Measurements from ENCODE around the gene VAV2. TPM values are rescaled to one million over a fixed set of nuclear protein-coding genes. Genes with fewer than 3 reads are reported as not detected.

VAV2 gene
- total RNA-seq, 1 experiment from 2014 or later: 4.4 TPM

DNA sequence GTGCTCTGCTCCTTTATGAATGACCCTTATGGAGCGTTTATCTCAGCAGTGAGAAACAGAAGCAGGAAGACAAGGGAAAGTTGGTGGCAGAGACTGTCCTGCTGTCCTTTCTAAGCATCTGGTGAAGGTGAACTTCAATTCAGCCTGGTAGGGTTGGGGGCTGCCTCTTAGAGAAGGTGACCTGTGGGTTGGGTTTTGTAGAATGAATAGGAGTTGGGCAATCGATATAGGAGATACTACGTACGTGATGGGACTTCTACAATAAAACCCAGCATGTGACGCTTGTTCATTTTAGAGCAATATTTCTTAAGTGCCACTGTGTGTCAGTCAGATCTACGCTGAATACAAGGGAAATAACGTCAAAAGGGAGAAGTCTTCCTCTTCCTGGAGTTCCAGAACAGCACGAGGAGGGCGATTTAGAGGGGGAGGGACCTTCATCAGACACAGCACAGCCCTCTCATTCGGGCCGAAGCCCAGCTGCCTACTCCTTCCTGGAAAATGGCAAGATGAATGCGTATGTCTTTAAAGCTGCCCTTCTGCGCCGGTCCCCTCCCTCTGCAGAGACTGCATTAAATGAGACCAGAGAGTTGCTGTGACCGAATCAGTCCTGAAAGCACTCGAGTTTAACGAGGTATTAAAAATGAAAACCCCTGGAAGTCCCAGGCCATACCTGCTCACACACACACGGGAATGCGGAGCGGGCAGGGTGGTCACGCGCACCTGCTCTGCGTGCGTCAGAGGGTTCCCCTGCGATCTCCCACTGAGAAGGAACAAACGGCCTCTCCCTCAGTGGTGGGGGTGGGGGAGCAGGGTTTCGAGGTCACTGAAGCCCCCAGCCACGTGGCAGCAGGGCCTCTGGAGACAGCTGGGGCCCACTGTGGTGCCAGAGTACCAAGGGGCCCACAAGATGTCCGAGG, 168.7 kb downstream of the VAV2 start:
- in situ Hi-C loops (cut with HindIII; ENCODE audit: low pct_unique_long_range_greater_than_20kb, low sequenced_read_pairs): no loop called here
- no peak for DNase-seq (ENCODE audit: low read depth, low spot score)

DNA sequence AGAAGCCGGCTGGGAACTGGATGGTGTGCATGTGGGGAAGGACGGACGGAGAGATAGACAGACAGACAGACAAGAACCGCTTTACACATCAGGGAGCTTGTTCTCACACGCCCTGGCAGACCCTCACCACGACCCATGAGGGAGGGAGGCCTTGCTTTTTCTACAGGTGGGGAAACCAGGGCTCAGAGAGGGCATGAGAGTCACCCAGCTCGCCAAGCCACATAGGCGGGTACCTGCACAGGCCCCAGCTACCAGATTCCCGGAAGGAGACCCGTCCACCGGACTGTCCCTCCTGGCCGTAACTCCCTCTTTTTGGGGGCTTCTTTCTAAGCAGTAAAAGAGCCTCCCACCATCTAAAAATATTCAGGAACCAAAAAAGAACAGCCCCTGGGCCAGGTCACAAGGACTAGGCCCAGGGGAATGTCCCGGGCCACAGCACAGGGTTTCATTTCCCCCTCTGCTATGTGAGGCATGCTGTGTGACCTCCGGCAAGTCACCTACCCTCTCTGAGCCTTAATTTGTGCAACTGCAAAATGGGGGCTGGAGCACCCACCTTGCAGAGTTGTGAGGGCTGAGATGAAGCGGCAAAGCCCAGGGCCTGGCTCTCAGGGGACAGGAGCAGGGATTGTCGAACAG, 169.6 kb downstream of the VAV2 start:
- no peak for DNase-seq (ENCODE audit: low read depth, low spot score)
- in situ Hi-C loops (cut with HindIII; ENCODE audit: low pct_unique_long_range_greater_than_20kb, low sequenced_read_pairs): no loop called here

DNA sequence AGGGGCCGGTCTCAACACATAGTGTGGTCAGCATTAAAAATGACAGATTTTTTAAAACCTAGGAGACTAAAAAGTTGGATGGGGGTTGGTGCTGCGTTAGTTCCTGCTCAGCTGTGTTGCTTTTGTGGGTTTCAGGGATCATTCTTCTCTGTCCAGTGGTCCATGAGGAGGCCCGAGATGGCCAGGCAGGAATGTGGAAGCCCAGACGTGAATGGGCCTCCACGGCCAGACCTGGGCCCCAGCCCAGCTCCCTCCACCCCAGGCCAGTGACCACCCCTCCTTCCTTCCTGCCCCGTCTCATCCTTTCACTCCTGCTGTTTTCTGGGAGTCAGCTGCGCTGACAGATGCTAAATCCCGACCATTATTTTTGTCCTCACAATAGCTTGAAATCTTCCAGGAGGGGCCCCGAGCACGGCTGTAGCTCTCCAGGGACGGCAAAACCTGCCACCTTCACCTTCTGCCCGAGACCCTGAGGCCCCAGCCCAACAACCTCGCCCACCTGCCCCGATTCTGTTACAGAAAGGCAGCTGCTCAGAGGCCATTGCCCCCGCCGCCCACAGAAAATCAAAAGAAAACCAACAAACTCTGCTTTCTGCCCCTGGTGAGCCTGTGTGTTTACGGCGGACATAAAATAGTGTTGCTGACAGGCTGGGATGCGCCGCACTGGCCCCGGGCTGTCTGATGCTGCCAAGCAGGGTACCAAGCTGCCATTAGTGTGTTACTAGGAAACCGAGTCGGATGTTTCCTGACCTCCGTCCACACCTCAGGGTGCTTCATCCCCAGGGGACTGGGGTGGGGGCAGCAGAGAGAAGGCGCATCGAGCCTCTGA, 170.3 kb downstream of the VAV2 start:
- in situ Hi-C loops (cut with HindIII; ENCODE audit: low pct_unique_long_range_greater_than_20kb, low sequenced_read_pairs): no loop called here

DNA sequence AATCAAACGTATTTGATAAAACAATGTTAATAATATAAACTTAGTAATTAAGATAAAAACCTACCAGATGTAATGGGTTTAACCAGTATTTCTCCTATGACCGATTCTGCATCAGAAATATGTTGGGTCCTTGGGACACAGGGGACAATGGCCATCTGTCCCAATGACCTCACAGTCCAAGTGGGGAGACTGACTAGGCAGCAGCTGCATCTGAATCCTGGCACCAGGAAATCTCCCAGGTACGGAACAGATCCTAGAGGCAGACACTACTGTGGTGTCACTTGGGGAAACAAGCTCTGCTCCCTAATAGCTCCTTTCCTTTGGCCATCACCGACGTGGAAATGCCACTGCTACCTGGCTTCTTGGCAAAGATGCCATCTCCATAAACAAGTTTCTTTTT, 172.2 kb downstream of the VAV2 start:
- in situ Hi-C loops (cut with HindIII; ENCODE audit: low pct_unique_long_range_greater_than_20kb, low sequenced_read_pairs): no loop called here
- no peak for DNase-seq (ENCODE audit: low read depth, low spot score)

More for the DNA sequence above, 170.3 kb downstream of the VAV2 start:
- no peak for DNase-seq (ENCODE audit: low read depth, low spot score)

DNA sequence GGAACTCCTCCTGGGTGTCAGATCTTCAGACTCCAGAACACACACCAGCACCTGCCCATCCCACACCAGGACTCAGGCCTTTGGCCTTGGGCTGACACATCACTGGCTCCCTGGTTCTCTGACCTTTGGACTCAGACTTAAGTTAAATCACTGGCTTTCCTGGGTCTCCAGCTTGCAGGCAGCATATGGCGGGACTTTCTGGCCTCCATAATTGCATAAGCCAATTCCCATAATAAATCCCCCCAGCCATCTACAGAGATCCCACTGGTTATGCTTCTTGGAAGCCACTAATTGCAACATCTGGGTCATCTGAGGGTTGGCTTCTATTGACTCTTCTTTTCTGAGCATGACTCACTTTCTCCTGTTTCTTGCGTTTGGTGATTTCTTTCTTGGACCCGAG, 173.7 kb downstream of the VAV2 start:
- in situ Hi-C loops (cut with HindIII; ENCODE audit: low pct_unique_long_range_greater_than_20kb, low sequenced_read_pairs): no loop called here
- DNase-seq (ENCODE audit: low read depth, low spot score): no peak

DNA sequence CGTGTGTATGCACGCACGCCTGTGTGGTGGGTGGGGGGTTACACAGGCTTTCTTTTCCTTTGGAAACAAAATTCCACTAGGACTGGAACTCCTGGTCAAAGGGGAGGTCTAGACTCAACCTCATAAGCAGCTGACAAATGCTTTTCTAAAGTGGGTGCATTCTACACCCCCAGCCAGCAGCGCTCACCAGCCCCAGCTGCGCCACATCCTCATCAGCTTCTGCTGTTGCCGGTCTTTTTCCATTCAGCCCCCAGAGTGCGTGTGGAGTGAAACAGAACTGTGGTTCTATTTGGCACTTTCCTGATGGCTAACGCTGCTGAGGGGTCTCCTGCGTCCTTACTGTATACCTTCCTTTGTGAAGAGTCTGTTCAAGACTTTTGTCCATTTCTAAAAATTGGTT, 176.3 kb downstream of the VAV2 start:
- in situ Hi-C loops (cut with HindIII; ENCODE audit: low pct_unique_long_range_greater_than_20kb, low sequenced_read_pairs): no loop called here
- no peak for DNase-seq (ENCODE audit: low read depth, low spot score)

DNA sequence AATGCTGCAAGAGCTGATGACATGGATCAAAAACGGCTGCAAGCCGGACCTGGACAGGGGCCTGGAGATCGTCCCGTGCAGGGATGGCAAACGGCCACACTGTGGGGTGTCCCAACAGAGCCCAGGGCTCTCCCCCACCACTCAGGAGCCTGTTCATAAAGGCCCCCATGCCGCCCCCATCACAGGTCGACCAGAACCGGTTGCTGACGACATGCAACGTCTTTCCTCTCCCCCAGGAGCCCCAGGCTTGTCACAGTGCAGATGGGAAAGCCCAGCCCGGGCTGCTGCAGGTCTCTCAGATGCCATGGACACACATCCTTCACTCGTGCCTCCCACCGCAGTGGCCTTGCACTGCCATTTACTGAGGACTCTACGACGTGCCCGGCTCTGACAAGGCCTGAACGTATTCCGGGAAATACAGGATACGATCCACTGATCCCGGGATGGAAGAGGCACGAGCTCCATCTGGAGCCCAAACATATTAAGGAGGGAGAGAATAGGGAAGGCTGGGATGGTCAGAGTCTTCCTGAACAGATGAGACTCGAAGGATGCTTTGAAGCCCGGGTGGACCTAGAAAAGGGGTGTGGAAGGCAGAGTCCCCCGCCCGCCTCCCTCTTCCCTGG, 177.4 kb downstream of the VAV2 start:
- in situ Hi-C loops (cut with HindIII; ENCODE audit: low pct_unique_long_range_greater_than_20kb, low sequenced_read_pairs): no loop called here
- DNase-seq (ENCODE audit: low read depth, low spot score): no peak

DNA sequence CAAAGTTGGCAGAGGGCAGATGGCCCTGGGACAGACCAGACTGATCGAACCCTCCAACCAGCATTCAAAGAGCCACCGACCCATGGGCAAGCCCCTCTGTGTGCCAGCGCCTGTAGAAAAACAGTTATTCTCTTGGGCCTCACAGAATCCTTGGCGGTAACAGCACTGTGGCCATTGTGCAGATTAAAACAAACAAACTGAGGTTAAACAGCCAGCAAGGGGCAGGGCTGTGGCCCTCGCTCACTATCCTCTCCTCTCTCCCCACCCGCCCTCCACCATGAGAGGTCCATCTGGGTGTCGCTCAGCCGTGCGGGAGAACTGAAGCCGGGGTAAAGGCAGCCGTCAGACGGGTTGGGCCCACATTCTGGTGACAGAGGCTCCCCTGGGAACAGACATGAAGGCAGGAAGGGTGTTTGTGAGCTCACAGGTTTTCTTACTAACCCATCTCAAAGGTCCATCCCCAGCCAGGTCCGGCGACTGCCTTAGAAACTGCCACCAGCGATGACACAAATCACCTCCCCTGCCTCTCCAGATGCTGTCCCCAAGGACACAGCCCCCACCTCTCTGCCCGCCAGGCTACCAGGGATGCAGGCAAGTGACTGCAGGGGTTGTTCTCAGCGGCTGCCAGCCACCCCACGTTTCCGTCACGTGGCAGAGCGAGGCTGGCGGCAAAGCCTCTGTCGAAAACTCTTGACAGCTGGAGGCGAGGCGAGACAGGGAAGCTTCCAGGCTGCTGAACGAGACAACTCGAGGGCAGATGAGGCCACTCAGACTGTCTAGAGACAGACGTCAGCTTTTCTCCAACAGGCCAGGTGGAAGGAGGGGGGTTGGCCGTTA, 178.2 kb downstream of the VAV2 start:
- in situ Hi-C loops (cut with HindIII; ENCODE audit: low pct_unique_long_range_greater_than_20kb, low sequenced_read_pairs): no loop called here
- no peak for DNase-seq (ENCODE audit: low read depth, low spot score)

DNA sequence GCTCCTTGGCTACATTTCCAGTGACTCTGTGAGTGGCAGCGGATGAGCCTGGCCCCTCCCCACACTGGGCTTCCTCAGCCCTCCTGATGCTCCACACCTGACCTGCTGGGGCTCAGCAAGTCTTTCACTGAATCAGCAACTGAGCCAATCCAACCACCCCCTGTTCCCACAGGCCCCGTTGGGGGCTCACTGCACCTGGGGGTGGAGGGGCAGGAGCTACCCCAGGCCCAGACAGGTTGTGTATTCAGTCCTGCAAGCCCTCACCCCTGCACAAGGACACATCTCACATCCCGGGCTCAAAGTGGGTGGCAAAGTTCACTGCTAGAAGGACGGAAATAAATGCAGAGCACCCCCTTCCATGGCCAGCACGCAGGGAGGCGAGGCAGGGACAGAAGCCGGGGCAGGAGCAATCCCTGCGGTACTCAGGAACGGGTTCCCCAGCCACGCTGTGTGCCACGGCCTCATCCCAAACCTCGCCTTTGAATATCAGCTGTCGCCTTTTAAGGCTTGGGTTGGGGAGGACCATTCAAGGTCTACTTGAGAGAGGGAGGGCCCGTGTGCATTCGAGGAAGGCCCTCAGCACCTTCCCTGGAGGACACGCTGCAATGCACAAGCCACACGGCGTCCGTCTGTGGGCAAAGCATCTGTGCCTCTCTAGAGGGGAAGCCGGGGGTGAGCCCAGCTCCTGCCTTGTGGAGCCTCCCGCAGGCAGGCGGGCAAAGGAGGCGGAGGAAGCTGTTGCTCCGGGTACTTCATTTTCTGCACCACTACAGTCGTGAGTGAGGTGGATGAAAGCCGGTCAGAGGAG, 179.0 kb downstream of the VAV2 start:
- in situ Hi-C loops (cut with HindIII; ENCODE audit: low pct_unique_long_range_greater_than_20kb, low sequenced_read_pairs): no loop called here
- no peak for DNase-seq (ENCODE audit: low read depth, low spot score)

DNA sequence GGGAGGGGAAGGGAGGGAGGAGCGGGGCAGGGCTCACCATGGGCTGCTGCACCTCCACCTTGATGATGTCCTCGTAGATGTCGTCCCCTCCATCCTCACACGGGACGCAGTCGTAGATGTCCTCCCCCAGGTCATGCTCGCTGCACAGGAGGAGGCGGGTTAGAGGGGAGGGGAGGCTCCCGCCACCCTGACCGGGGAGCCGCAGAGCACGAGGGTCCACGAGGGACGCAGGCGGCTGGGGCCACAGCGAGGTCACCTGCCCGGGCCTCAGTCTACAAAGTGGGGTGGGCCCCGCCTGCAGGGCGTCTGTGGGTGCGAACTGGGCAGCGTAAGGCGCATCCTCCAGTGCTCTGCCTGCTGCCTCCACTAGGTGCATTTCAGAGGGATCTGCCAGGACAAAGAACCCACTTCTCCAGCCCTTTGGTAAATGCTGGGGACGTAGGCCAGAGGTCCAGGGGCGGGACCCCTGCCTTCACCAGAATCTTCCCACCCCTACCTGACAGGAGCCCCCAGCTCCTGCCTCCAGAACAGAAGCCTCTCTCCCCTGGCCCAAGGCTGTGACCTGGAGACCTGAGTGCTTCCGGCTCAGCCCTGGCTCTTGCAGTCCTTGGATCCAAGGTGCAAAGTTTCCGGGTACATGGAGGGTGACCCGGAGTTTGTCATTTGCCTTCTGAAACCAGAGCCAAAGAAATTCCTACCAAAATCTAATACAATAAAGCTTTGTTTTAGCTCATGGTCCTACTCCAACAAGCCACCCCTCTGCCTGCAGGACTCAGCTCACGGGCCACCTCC, 179.9 kb downstream of the VAV2 start:
- in situ Hi-C loops (cut with HindIII; ENCODE audit: low pct_unique_long_range_greater_than_20kb, low sequenced_read_pairs): no loop called here

DNA sequence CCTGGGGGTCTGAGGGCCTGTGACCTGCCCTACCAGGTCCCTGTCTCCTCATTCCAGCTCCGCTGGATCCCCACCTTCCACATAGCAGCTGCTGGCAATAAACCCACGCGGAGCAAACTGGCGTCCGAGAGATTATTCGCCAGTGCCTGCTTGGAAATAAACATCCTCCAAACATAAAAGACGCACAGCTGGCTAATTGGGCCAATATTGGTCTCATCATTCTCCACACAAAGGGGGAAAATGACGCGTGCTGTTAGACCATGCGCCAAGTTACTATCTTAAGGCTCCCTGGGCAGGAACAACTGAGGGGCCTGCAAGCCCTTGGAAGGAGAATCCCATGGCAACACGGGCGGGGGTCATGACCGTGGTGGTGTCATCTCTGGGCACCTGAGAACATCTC, 180.7 kb downstream of the VAV2 start:
- DNase-seq (ENCODE audit: low read depth, low spot score): no peak
- in situ Hi-C loops (cut with HindIII; ENCODE audit: low pct_unique_long_range_greater_than_20kb, low sequenced_read_pairs): no loop called here

More for the DNA sequence above, 179.9 kb downstream of the VAV2 start:
- DNase-seq (ENCODE audit: low read depth, low spot score): no peak

DNA sequence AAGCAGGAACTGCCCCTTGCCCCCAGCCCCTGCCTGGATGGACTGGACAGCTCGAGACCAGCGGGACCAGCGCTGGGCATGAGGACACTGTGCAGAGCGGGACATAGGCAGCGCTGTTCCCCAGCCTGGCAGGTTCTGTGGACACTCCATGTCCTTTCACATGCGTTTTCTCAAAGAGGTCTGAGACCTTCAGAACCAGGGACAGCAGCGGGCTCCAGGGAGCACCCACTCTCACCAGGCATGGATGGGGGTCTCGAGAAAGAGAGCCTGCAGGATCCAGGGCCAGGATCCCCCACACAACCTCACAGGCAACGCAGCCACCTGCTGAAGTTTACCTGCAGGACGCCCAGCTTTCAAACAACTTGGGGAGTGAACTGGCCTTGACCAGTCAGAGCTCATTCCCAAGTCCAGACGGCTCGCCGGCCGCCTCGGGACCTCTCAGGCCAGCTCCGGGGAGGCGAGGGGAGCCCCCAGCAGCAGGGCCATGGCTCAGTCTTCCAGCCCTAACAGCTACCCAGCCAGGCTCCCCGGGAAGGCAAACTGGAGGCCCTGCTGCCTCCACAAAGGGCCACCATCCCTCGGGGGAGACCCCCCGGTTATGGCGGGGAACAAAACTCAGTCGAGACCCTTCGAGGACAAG, 181.4 kb downstream of the VAV2 start:
- in situ Hi-C loops (cut with HindIII; ENCODE audit: low pct_unique_long_range_greater_than_20kb, low sequenced_read_pairs): no loop called here
- no peak for DNase-seq (ENCODE audit: low read depth, low spot score)

DNA sequence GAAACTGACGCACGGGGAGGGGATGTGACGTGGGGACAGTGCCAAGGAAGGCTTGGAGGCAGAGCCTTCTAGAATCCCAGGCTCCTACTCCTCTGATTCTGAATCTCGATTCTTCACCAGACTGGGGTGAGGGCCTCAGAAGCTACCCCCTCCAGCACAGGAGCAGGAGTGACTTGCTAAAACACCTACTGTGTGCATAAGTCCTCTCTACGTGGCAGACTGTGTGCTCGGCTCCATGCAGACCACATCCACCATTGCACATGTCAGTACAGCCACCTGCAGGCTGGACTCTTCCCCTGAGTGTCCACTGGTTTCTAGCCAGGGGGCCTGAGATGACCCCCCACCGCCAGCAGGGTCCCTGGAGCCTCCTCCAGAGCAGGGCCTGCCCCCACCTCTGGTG, 182.8 kb downstream of the VAV2 start:
- DNase-seq (ENCODE audit: low read depth, low spot score): no peak
- in situ Hi-C loops (cut with HindIII; ENCODE audit: low pct_unique_long_range_greater_than_20kb, low sequenced_read_pairs): no loop called here

DNA sequence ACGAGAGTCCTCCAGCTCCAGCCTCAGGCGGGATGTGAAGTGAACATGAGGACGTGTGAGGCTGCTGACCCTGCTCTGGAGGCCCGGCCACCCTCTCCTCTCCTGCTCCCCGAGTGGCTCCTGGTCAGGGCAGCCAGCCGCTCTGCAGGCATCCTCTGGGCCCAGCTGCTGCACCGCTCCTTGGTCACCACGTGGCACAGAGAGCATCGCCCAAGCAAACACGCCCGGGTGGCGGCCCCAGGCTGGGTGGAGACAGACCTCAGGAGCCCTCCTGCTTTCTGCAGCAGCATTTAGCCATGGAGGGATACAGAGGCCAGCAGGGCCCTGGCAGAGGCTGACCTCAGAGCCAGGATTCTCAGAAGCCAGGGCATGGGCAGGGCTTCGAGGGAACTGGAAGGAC, 184.3 kb downstream of the VAV2 start:
- in situ Hi-C loops (cut with HindIII; ENCODE audit: low pct_unique_long_range_greater_than_20kb, low sequenced_read_pairs): no loop called here
- no peak for DNase-seq (ENCODE audit: low read depth, low spot score)

DNA sequence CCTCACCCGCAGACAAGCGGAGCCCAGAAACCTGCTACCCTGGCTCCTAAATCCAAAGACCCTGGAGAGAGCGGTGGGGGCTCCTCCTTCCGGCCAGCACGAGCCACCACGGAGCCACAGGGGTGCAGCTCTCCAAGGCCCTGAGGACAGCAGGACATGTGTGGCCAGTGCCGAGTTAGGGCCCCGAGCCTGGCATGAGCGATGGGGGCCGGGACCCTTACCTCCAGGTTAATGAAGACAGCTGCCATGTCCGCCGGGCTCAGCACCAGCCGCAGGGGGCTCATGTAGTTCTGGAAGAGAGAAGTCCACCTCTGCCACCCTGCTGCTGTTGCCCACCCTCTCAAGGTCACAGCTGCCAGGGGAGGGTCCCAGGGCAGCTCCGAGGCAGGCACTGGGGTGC, 185.1 kb downstream of the VAV2 start:
- no peak for DNase-seq (ENCODE audit: low read depth, low spot score)
- in situ Hi-C loops (cut with HindIII; ENCODE audit: low pct_unique_long_range_greater_than_20kb, low sequenced_read_pairs): no loop called here

All from SK-MEL-5 (cell line).